Embryonic facial prominence (tissue), 1 donor: ENCODE measurements around the gene CASD1.

Source experiments
- DNase-seq: peaks from one replicate; pipeline ENCODE4 v3.0.0-alpha.2; 2016; ENCODE audit errors: extremely low spot score

Gene CASD1

DNA sequence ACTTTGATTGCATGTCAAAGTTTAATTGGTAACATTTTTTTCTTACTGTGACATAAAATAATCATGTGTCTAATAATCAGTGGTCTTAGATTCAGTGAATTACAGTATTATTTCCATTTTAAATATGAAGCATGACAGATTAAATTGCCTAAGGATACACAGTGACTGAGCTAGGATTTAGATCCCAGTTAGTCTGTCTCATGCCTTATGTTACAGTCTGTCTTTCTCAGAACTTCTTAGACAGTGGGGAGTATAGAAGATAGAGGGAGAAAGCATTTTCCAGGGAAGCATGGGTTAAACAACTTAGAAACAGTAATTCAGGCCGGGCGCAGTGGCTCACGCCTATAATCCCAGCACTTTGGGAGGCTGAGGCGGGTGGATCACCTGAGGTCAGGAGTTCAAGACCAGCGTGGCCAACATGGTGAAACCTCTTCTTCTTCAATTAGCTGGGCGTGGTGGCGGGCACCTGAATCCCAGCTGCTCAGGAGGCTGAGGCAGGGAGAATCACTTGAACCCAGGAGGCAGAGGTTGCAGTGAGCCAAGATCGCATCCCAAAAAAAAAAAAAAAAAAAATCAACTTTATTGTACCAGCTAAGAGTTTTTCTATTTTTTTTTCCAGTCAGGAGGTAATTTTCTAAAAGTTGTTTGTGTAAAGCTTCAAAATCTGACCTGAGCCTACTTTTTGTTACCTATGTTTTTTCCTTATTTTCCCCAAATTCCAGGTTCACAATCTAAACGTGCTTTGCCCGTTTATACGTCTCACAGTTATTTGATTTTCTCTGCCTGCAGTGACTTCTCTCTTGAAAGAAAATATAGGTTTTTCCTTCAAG, 3.3 kb downstream of the CASD1 start:
- DNase-seq: no peak

DNA sequence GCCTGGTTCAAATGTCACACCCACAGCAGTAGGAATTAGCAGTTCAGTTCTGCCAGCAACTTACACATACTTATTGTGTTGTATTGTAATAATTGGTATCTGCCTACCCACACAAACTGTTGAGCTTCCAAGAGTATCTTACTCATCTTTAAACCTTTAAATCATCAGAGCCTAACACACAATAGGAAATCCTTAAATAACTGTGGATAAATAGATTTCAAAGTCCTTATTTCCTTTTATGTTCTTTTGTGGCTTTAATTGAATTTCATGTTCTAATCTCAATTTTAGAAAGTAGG, 3.9 kb downstream of the CASD1 start:
- no peak for DNase-seq

DNA sequence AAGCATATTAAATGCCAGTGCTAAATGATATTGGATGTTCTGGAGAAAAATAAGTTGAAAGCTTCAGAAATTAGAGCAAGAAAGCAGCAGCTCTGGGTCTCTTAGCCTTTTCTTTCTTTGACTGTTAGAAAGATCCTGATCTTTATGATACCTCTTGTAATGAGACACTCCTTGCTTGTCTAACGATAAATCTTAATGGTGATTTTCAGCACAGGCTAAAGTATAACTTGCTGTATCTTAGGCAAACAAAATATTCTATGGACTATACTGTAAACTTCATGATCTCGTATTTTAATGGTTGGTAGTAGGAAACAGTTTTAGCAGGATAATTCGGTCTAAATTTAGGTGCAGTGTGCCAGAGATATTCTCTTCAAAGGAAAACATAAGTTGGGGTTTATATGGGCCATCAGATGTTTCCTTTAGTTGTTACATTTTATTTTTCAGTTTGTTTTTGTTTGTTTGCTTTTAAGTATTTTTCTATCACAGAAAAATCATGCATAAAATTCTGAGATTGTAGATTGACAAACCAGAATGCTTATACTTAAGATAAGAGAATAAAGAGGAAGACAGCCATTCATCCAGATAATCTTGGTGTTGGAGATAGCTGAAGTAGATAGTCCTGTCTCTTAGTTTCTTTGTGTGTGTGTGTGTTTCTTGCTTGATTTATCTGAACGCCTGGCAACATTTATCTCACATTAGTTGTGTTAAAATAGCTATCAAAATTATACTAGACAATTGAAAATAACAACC, 4.7 kb downstream of the CASD1 start:
- DNase-seq: no peak

DNA sequence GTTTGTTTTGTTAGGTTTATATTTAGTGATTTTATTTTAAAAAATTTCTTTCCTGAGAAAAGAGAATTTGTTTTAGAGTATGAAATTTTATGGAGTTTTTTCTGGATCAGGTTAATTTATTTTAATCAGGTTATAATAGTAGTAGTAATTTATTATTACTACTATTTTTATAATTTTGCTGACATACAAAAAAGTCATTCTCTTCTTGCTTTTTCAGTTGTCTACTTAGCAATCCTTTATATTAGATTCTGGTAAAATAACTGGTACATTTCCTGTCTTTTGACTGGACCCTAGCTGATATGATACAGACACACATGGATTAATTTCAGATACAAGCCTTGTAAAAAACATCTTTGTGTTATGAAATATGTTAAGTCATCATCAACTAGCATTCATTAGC, 5.3 kb downstream of the CASD1 start:
- DNase-seq: no peak

DNA sequence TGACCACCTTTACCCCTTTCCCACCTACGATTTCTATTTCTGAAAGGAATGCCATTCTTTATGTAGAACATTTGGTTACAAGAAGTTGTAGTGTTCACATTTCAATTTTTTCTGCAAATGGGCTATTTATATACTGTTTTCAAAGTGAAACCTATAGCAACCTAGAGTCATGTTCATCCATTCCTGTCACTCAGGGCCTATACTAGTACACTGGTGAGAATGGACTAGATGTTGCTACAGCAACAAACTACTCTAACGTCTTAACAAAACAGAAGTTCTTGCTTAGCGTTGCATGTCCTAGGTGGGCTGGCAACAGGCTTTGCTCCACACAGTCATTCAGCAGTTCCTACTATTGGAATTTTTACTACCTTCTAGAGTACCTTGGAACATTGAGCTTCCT, 16.3 kb downstream of the CASD1 start:
- no peak for DNase-seq

DNA sequence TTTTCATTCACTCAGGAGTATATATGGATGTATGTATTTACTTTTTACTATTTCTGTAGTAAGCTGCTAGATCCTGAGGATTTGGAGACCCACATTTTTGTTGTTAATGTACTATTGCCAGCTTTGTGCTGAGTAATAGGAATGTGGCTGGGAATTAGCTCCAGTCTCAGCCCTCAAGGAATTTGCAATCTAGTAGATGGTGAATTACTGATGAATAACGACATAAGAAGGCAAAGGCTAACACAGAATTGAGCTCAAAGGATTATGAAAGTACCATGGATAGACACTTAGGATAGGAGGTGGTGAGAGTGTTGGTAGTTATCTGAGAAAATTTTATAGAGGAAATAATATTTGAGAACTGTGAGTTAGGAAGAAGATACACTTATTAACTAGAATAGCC, 19.9 kb downstream of the CASD1 start:
- no peak for DNase-seq

DNA sequence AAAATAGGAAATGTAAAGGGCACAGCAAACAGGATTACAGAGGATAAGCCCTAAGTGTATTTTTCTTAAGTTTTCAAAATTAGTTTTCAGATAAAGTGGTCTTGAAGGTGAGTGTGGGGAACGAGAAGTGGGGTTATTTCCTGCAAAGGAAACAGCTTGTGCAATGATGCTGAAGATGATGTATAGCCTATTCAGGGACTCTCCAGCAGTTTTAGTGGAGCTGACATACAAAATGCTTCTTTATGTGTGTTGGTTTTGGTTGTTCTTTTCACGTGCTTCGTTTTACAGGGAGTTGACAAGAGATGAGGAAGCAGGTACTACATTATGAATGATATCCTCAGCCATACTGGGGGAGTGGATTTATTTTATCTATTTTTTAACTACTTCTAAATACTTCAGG, 20.5 kb downstream of the CASD1 start:
- DNase-seq: no peak

DNA sequence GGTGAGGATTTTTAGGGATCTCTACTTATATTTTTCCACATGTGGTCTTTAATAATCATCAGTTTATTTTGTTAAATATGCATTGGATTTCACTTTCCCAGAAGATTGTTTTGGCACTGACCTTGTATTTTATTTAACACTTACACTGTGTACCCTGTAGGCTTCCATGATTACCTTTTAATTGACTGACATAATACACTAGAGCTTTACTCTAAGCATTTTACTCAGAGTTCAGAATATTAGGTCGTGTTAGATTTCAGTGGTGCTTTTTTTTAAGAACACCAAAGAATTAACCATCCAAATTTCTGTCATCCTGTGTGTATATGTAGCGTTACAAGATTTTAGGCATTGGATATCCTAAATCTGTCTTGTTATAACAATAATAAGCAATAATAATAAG, 23.1 kb downstream of the CASD1 start:
- DNase-seq: no peak

DNA sequence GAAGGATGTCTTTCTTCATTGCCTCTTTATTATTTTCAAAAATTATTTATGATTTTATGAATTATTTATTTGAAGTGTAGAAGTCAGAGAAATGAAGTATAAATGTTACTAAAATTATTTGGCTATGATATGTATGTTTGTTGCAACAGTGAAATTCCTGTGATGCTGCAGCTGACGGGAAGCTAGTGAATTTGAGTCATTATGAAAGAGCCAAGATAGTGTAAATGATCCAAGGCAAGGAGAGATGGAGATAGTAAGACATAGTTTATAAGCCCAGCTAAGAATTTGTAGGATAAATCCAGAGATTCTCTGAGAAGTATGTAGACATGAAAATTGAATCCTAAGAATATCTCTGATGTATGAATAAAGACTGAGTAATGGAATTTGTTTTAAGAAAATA, 30.8 kb downstream of the CASD1 start:
- no peak for DNase-seq

DNA sequence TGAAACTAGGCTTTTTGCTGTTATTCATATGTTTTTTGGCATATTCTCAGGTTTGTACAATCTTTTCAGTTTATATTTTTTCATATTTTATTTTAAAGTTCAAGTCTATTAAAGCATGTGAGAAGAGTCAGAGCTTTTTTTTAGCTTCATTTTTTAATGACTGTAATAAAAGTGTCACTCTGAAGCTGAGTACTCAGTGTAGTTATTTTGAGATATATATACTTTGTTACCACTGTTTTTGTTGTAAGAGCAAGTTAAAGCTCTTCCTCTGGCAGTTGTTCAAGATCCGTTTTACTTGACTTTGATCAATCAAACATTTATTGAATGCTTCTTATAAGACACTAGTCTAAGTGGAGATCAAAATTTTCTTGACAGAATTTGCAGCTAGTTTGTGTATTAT, 37.5 kb downstream of the CASD1 start:
- DNase-seq: no peak

DNA sequence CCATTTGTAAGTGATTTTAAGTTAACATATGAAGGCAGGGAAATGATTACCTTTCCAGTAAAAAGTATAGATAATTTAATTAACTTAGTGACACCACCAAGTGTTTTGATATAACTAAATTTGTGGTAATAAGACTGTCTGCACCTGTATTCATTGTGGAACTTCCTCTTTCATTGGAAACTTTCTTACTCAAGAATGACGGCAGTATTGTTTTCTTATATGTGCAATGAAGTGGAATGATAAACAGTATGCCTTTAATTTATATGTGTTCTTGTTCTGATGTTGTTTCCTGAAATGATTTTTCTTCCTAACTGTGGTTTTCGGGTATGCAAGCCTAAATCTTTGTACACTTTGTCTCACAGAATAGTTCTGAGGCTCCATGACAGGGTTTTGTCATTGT, 46.4 kb downstream of the CASD1 start:
- DNase-seq: no peak

DNA sequence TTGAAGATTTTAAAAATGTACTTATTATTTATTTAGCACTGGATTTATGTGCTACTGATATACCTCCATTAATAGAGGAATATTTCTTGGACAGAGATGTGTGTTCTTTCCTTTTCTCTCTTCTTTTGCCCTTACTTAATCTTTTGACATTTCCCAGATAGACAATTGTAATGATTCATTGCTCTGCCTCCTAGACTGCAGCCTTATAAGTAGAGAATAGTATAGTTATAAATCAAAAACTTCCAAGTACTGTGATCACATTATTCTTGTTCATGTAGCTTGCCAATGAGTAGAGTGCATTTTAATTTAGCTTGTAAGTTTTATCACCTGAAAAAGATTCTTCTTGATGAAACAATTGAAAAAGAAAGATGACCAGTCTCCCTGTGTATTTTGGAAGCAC, 47.6 kb downstream of the CASD1 start:
- DNase-seq: no peak

DNA sequence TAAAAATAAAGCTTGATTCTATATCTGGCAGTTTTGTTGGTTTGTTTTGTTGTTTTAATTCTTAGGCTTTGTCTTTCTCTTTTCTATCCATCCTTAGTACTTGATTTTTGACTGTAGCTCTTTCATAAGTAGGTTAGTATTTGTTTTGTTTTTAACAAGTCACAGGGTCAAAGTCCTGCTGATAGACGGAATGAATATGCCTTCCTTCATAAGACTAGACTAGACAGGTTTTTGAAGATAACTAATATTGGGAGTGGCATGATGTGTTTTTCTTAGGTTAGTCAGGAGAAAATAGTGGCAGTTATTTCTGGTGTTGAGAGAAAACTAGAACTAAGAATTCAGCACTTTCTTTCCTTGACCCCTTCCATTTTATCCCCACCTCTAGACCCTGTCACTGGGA, 50.4 kb downstream of the CASD1 start:
- DNase-seq: no peak

DNA sequence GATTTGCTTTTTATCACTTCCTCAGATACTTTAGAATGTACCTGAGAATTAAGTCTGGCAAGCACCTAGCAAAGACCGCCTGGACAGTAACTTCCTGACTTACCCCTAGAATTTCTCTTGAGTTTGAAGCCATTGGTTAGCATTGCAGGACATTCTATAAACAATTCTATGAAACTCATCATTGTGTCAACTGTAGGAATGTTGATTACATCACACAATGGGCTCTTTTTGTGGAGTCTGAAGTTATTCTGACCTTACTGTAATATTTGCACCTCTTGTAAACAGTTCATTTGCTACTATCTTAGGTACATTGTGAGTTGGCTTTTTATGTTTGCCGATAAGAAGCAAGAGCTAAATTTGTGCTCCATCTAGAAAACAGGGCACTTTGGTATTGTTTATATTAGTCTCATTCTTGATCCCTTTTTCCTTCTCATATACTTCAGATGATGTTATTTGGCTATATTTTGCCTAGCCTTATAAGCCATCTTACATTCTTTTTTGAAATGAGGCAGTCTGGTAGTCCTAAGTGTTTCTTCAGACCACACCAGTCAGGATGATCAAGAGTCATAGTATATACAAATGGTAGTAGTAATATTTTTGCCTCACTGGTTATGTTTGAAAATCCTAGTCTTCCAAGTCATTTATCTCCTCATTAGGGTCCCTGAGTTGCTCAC, 52.4 kb downstream of the CASD1 start:
- no peak for DNase-seq

DNA sequence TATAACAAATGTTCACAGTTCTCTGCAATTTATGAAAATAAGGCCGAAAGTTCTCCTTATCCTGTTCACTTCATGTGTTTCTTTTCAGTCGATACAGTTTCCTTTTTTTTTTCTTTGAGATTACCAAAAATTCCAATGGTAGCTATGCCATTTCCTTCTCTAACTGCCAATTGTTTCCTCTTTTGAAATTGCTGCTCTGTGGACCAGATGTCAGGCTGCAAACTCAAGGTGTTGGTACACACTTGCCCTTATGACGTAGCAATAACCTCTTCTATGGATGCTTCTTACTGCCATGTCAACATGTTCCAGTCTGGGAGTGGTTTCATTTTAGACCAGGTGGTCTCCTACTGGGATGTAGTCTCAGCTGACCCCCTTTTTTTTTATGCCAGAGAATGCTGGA, 52.9 kb downstream of the CASD1 start:
- DNase-seq: no peak

DNA sequence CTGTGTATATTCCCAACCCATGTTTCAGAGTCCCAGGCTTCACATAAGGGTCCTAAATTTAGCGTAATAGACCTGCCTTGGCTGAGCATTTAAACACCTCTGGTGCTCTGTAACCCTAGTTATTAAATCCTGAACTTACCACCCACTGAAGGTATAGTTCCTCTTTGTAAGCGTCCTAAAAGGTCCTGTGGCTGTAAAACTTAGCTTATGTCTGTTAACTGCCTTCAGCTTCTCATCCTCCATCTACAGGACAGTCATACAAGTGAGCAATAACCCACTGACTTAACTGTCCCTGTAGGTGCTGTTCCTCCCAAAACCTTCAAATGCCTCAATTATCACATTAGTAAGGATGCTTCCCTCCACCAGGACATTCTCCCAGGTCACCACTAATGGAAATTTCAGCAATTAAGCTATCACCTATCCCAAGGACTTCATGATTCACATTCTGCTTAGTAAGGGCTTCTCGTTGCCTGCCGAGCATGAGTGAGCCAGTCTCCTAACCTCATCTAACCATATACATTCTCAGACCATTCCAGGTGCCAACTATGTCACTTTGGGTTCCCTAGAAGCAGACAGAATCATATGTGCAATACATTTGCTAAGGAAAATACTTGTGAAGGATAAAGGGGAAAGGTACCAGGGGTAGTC, 55.8 kb downstream of the CASD1 start:
- DNase-seq: no peak

DNA sequence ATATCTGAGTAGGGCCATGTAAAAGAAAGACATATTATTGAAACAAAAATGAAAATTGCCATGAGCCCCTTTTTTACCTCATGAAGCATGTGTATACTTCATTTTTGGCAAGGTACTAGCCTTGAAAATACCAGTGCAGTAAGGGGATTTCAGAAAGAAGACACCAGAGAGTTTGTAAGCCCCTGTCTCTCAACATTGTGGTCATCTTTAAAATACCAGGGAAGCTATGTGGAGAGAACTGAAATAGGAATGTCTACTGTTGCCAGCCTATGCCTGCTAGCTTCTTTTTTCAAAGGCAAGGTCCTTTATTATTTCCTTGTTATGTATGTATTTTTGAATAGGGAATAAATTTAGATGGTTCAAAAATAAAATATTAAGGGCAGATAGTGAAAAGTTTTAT, 57.8 kb downstream of the CASD1 start:
- DNase-seq: no peak

DNA sequence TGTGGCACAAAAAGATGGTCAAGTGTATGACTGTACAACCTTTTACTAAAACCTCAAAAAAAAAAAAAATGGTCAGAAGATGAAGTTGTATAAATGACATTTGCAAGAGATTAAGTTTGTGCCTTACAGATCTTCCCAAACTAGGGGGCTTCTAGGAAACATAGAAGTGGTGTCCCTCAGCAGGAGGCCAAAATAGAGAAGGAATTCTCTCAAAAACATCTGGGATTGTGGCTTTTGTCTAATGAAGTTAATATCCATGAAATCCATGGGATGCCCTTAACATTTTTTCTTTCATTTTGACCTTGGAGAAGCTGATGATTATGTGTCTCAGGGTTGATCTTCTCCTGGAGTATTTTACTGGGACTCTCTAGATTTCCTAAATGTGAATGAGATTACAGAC, 62.2 kb downstream of the CASD1 start:
- DNase-seq: no peak

DNA sequence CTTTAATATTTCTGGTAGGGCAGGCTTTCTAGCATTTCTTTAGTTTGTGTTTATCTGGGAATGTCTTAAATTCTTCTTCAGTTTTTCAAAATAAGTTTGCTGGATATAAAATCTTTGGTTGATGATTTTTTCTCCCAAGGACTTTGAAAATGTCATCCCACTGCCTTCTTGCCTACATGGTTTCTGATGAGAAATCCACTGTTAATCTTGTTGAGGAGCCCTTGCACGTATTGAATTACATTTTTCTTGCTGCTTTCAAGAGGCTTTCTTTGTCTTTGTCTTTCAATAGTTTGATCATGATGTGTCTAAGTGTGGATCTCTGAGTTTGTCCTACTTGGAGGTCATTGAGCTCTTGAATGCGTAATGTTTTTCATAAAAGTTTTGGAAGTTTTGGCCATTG, 66.0 kb downstream of the CASD1 start:
- no peak for DNase-seq

DNA sequence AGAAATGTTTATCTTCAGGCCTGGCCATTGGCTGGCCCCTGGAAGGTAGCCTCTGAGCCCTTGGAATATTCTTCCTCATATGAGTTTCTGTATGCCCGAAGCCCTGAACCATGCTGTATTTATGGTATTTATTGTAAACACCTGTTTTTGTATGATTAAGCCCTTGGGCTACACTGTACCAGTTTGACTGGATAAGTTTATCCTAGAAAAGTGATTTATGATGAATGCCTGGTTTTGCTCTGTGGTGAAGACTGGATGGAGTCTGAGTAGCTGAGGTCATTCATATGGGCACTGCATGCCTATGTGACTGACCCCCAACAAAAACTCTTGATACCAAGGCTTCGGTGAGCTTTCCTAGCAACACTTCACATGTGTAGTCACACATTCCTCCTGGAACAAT, 66.7 kb downstream of the CASD1 start:
- no peak for DNase-seq

DNA sequence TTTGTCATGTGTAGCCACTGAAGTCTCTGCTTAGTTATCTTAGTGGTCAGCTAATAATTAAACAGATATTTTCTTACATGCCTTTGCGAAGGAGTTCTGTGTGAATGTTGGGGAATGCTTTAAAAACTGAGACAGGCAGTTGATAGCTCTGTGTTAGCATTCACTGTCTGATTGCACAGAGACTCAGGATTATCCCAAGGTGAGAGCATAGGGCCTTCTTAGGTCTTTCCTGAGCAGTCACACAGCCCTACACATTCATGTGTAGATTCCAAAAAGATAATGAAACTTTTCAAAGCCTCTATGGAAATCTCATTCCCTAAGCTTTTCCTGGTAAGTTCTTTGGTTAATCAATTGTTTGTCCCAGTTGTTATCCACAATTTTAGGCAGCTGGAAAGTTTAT, 67.7 kb downstream of the CASD1 start:
- DNase-seq: no peak

DNA sequence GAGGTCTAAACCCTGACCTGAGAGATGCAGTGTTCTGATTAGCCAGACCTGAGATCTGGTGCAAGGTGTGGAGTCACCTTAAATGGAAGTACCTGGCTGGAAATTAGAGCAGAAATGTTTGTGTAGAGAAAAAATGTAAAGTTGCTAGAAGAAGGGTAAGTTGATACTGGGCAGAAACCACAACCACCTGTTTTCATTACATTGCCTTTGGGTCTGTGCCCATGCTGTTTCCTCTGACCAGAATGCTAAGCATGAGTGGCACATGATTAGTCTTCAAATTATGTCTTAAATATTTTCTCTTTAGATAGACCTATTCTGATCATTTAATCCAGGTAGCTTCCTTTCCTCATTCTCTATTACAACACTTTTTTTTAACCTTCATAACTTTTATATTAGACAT, 69.0 kb downstream of the CASD1 start:
- no peak for DNase-seq

DNA sequence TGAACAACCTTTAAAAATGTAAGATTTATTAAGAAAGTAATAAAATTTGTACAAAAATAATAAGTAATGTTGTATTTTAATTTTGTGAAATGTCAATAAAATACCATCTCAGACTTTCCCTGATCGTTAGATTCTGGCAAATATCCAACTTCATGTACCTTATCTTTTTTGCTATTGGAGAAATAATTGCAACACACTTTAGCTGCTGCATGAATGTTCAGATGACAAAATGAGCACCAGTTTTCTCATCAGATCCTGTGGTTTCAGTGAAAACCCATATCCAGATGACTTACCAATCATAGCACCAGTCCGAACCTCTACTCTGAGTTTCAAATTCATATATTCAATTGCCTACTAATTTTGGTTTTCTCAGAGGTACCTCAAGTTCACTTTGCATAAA, 69.9 kb downstream of the CASD1 start:
- no peak for DNase-seq
